Urinary bladder (tissue), 4 donors: ENCODE results near the gene AHNAK2. TPM values are rescaled to one million over a fixed set of nuclear protein-coding genes. Genes with fewer than 3 reads are reported as not detected.

ENCODE experiments used
- DNase-seq: peaks from one replicate; pipeline ENCODE4 v3.0.0-alpha.2; 2015; ENCODE audit errors: extremely low spot score
- H3K27ac ChIP-seq: one replicate; pipeline ENCODE4 v1.5.1; 2013; ENCODE audit warnings: low read depth, mild to moderate bottlenecking, moderate library complexity
- H3K36me3 ChIP-seq: one replicate; pipeline ENCODE4 v1.6.1; 2013; ENCODE audit warnings: mild to moderate bottlenecking, moderate library complexity; ENCODE audit not compliant: insufficient read depth
- H3K4me1 ChIP-seq: one replicate; pipeline ENCODE4 v1.6.1; 2013; ENCODE audit warnings: mild to moderate bottlenecking, moderate library complexity; ENCODE audit not compliant: insufficient read depth
- H3K4me3 ChIP-seq: one replicate; pipeline ENCODE4 v1.5.1; 2013; ENCODE audit warnings: low read depth, low read length
- WGBS: extraction: QIAGEN DNeasy Blood & Tissue Kit; methylation state at CpG from one replicate; pipeline ENCODE4 v1.1.7; 2013; 5-methylcytosine and 5-hydroxymethylcytosine counted together
- polyA plus RNA-seq: library from polyadenylated mRNA; stranded (reverse); fragments of 200-250 nt; gene quantifications from one replicate; pipeline ENCODE4 v1.2.3, GENCODE V29; 2013
- total RNA-seq: library from RNA; depleted of rRNA; stranded (reverse); fragments of >200 nt; gene quantifications from one replicate; pipeline ENCODE4 v1.2.3, GENCODE V29; 2014
- donor health status: healthy with polysubstance abuse.
- donor health status: healthy.

Gene AHNAK2
- total and polyA plus RNA-seq, 2 donors = 14.5 to 43.2 TPM

GRCh38 chr14:104933746-104934733, 44.1 kb downstream of the AHNAK2 start:
- H3K36me3 ChIP-seq = no peaks in the 10 kb centered on the region
- no peaks in the 10 kb centered on the region for H3K4me1 ChIP-seq
- H3K27ac ChIP-seq = no peak overlapping the region
- no peak for DNase-seq
- peak overlapping the region; percentile 55 for H3K4me3 ChIP-seq
- 8% methylated on average over 41 of the region's 42 CpGs for WGBS

GRCh38 chr14:104932676-104933631, 45.2 kb downstream of the AHNAK2 start:
- H3K27ac ChIP-seq = no peak overlapping the region

GRCh38 chr14:104931771-104932675, 46.2 kb downstream of the AHNAK2 start:
- Histone ChIP-seq H3K27ac (no peak overlapping the region), H3K4me1 (no peaks in the 10 kb centered on the region), H3K36me3 (no peaks in the 10 kb centered on the region), H3K4me3 (peak overlapping the region; percentile 55)
- 49% methylated on average over 64 of the region's 64 CpGs for WGBS
- DNase-seq = no peak

More at GRCh38 chr14:104932676-104933631, 45.2 kb downstream of the AHNAK2 start:
- 5% methylated on average over 100 of the region's 100 CpGs for WGBS
- Histone ChIP-seq H3K4me3 (peak overlapping the region; percentile 55), H3K4me1 (no peaks in the 10 kb centered on the region), H3K36me3 (no peaks in the 10 kb centered on the region)
- DNase-seq = peak; percentile 36

GRCh38 chr14:104931304-104931770, 46.8 kb downstream of the AHNAK2 start:
- DNase-seq = no peak
- Histone ChIP-seq H3K4me1 (no peaks in the 10 kb centered on the region), H3K27ac (no peak overlapping the region), H3K4me3 (no peak overlapping the region), H3K36me3 (no peaks in the 10 kb centered on the region)
- WGBS = 75% methylated on average over 9 of the region's 9 CpGs

- no peaks in the 10 kb centered on the region for H3K4me1 ChIP-seq
- H3K4me3 ChIP-seq = no peak overlapping the region
- WGBS = 89% methylated on average over 10 of the region's 10 CpGs
- H3K36me3 ChIP-seq = no peaks in the 10 kb centered on the region
- no peak for DNase-seq
- H3K27ac ChIP-seq = no peak overlapping the region
Measured at GRCh38 chr14:104930526-104931303, 47.5 kb downstream of the AHNAK2 start.

- H3K4me1 ChIP-seq = no peaks in the 10 kb centered on the region
- H3K36me3 ChIP-seq = no peaks in the 10 kb centered on the region
- no peak overlapping the region for H3K27ac ChIP-seq
- H3K4me3 ChIP-seq = no peak overlapping the region
- 88% methylated on average over 15 of the region's 15 CpGs for WGBS
- DNase-seq = no peak
Measured at GRCh38 chr14:104929268-104930230, 48.6 kb downstream of the AHNAK2 start.

- Histone ChIP-seq H3K27ac (no peak overlapping the region), H3K4me3 (no peak overlapping the region), H3K36me3 (no peaks in the 10 kb centered on the region), H3K4me1 (no peaks in the 10 kb centered on the region)
- no peak for DNase-seq
- 80% methylated on average over 17 of the region's 17 CpGs for WGBS
Measured at GRCh38 chr14:104928391-104929133, 49.6 kb downstream of the AHNAK2 start.

- Histone ChIP-seq H3K36me3 (no peaks in the 10 kb centered on the region), H3K27ac (no peak overlapping the region), H3K4me3 (no peak overlapping the region), H3K4me1 (no peaks in the 10 kb centered on the region)
- WGBS = 61% methylated on average over 8 of the region's 8 CpGs
- DNase-seq = no peak
Measured at GRCh38 chr14:104927901-104928300, 50.3 kb downstream of the AHNAK2 start.

- Histone ChIP-seq H3K4me3 (no peak overlapping the region), H3K27ac (no peak overlapping the region), H3K36me3 (no peaks in the 10 kb centered on the region), H3K4me1 (no peaks in the 10 kb centered on the region)
- WGBS = 64% methylated on average over 10 of the region's 10 CpGs
- no peak for DNase-seq
Measured at GRCh38 chr14:104927432-104927816, 50.8 kb downstream of the AHNAK2 start.

GRCh38 chr14:104926619-104927431, 51.3 kb downstream of the AHNAK2 start:
- WGBS = 68% methylated on average over 21 of the region's 21 CpGs
- DNase-seq = no peak
- Histone ChIP-seq H3K36me3 (no peaks in the 10 kb centered on the region), H3K27ac (no peak overlapping the region), H3K4me1 (no peaks in the 10 kb centered on the region), H3K4me3 (no peak overlapping the region)
